Stimulated activated CD4-positive, alpha-beta T cell treated with anti-CD3 and anti-CD28 coated beads, Interleukin-15, amount 100 ng/mL, for 24 hours (primary cell): Measurements from ENCODE around the gene PM20D1.
A peak's percentile ranks its signal among the peaks of the same experiment; 100 is the strongest.
"Not testable (repeated sequence)": the region's sequence is repeated elsewhere in the genome, so short reads cannot be mapped to it uniquely, and the experiment has no call there.

Source experiments
- DNase-seq: peaks from one replicate; pipeline ENCODE4 v3.0.0-alpha.2; 2020

The PM20D1 gene, protein sequence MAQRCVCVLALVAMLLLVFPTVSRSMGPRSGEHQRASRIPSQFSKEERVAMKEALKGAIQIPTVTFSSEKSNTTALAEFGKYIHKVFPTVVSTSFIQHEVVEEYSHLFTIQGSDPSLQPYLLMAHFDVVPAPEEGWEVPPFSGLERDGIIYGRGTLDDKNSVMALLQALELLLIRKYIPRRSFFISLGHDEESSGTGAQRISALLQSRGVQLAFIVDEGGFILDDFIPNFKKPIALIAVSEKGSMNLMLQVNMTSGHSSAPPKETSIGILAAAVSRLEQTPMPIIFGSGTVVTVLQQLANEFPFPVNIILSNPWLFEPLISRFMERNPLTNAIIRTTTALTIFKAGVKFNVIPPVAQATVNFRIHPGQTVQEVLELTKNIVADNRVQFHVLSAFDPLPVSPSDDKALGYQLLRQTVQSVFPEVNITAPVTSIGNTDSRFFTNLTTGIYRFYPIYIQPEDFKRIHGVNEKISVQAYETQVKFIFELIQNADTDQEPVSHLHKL

DNA sequence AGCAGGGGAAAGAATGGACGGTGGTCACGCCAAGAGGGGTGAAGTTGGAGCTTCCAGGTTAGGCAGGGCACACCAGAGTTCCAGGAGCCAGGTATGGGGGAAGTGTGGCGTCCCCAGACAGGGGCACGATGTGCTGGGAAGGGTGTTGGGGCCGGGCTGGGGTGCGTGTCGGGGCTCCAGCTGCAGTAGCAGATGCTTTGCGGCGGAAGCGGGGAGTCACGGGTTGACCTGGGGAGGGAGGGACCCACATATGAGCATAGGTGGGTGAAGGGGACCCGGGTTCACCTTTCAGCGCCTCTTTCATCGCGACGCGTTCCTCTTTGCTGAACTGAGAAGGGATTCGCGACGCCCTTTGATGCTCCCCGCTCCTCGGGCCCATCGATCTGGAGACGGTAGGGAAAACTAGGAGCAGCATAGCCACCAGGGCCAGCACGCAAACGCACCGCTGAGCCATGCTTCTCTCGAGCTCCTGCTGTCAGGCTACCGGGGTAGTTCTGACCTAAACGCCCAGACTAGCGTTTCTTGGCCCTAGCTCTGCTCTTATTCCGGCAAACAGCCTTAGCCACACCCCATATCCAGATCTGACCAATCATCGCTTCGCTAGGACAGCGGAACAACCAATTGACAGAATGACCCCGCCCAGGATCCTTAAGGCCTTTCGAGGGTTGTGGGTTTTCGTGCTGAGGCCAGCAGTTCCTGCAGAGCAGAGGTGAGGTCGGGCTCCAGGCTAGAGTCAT lies at the start of gene PM20D1:
Gene PM20D1 (minus strand): TSS at position 514 of the 737 bp plus-strand sequence. CDS start 60 bp downstream, at position 454.
- peak; percentile 81 for DNase-seq

GRCh38 chr1:205896351-205896750 lies 46.4 kb upstream of the PM20D1 start:
- no peak for DNase-seq

DNA sequence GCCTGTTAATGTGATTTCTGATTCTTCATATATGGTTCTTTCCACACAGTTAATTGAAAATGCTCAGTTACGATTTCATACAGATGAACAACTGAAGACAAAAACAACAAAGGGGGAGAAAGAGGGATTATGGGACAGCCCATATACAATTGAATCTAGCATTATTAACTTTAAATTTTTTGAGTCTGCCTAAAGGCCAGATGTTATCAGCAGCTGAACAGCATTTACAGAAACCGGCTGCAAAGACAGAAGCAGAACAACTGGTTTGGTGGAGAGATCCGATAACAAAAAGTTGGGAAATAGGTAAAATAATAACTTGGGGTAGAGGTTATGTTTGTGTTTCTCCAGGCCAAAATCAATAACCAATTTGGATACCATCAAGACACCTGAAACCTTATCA lies 44.2 kb upstream of the PM20D1 start:
- not testable (repeated sequence) for DNase-seq

DNA sequence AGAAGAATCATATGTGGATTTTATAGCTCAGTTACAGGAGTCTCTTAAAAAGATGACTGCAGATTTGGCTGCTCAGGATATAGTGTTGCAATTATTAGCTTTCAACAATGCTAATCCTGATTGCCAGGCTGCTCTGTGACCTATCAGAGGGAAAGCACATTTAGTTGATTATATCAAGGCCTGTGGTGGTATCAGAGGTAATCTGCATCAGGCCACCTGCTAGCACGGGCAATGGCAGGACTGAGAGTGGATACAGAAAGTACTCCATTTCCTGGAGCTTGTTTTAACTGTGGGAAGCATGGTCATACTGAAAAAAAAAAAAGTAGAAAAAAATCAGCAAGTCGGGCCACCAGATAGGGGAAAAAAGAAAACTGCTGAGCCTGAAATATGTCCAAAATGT lies 42.2 kb upstream of the PM20D1 start:
- not testable (repeated sequence) for DNase-seq

DNA sequence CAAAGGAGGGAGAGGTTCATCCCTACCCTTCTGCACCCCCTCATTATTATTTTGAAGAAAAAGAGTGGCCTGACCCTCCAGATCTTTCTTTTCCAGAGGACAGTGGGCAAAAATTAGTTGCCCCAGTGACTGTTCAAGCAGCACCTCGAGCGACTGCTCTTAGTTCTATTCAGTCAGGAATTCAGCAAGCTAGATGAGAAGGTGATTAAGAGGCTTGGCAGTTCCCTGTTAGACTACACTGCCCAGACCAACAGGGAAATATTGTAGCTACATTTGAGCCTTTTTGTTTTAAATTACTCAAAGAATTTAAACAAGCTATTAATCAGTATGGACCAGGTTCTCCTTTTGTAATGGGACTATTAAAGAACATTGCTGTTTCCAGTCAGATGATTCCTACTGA lies 41.5 kb upstream of the PM20D1 start:
- not testable (repeated sequence) for DNase-seq

DNA sequence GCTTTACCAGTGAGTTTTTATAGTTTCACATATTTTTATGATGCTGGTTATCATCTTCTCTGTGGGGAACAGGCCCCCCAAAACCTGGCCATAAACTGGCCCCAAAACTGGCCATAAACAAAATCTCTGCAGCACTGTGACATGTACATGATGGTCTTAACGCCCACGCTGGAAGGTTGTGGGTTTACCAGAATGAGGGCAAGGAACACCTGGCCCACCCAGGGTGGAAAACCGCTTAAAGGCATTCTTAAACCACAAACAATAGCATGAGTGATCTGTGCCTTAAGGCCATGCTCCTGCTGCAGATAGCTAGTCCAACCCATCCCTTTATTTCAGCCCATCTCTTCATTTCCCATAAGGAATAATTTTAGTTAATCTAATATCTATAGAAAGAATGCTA lies 40.7 kb upstream of the PM20D1 start:
- not testable (repeated sequence) for DNase-seq

- not testable (repeated sequence) for DNase-seq
Measured at GRCh38 chr1:205889706-205890105, 39.8 kb upstream of the PM20D1 start.

DNA sequence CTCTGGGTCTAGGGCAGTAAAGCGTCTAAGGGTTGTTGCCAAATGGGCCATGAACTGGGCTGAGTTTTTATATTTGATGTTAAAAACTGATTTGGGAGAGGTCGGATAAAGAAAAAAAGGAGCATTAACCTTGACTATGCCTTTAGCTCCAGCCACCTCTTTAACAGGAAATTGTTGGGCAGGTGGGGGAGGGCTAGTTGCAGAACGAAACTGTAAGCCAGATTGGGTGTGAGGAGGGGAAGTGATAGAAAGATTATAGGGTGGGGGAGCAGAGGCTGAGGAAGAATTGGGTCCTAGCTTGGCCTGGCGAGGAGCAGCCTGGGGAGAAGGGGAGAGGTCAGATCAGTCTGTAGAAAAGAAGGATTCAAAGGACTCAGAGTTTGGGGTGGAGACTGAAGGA lies 39.1 kb upstream of the PM20D1 start:
- DNase-seq: not testable (repeated sequence)

DNA sequence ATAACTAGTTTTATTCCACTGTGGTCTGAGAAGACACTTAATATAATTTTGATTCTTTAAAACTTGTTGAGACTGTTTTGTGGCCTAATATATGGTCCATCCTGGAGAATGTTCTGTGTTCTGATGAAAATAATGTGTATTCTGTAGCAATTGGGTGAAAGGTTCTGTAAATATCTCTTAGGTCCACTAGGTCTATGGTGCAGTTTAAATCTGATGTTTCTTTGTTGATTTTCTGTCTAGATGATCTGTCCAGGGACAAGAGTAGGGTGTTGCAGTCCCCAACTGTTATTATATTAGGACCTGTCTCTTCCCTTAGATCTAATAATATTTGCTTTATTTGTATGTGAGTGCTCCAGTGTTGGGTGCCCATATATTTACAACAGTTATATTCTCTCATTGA lies 33.9 kb upstream of the PM20D1 start:
- no peak for DNase-seq

GRCh38 chr1:205880923-205881322 lies 31.0 kb upstream of the PM20D1 start:
- DNase-seq: no peak

DNA sequence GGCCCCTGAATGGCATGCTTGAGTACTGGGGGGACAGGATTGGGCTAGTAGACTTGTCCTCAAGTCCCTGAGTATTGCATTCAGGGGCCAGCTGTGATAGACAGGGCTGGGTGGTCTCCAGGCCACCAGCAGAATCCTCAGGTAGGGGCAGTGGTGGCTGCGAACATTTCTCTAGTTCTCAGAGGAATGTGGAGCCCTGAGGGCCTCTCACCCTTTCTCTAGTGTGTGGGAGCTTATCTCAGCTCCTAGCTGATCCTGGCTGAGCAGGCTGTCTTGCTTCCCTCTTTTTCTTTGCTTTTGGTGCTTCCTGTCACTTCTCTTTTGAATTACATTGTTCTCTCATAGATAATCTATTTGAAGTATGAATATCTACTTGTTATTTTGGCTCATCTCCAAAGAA lies 30.0 kb upstream of the PM20D1 start:
- DNase-seq: no peak

- no peak for DNase-seq
Measured at GRCh38 chr1:205878026-205878425, 28.1 kb upstream of the PM20D1 start.

DNA sequence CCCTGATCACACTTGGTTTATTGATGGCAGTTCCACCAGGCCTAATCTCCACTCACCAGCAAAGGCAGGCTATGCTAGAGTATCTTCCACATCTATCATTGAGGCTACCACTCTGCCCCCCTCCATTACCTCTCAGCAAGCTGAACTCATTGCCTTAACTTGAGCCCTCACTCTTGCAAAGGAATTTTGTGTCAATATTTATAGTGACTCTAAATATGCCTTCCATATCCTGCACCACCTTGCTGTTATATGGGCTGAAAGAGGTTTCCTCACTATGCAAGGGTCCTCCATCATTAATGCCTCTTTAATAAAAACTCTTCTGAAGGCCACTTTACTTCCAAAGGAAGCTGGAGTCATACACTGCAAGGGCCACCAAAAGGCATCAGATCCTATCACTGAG lies 23.2 kb upstream of the PM20D1 start:
- DNase-seq: not testable (repeated sequence)

- DNase-seq: no peak
Measured at GRCh38 chr1:205870236-205870635, 20.3 kb upstream of the PM20D1 start.

- no peak for DNase-seq
Measured at GRCh38 chr1:205861540-205861939, 11.6 kb upstream of the PM20D1 start.

- no peak for DNase-seq
Measured at GRCh38 chr1:205858141-205858961, 8.4 kb upstream of the PM20D1 start.

GRCh38 chr1:205857501-205857900 lies 7.6 kb upstream of the PM20D1 start:
- DNase-seq: not testable (repeated sequence)

DNA sequence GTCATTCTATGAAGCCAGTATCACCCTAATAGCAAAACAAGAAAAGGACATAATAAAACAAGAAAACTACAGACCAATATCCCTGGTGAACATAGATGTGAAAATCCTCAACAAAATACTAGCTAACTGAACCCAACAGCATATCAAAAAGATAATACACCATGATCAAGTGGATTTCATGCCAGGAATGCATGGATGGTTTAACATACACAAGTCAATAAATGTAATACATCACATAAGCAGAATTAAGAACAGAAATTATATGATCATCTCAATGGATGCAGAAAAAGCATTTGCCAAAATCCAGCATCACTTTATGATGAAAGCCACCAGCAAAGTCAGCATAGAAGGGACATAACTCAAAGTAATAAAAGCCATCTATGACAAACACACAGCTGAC lies 6.5 kb upstream of the PM20D1 start:
- no peak for DNase-seq

GRCh38 chr1:205852969-205853368 lies 3.0 kb upstream of the PM20D1 start:
- no peak for DNase-seq

- no peak for DNase-seq
Measured at GRCh38 chr1:205851993-205852392, 2.1 kb upstream of the PM20D1 start.

GRCh38 chr1:205843036-205843859 lies 6.7 kb downstream of the PM20D1 start:
- no peak for DNase-seq

GRCh38 chr1:205842229-205842628 lies 7.7 kb downstream of the PM20D1 start:
- DNase-seq: no peak
